Heart right ventricle (tissue), 16 donors: Measurements from ENCODE around the gene NUP37. TPM values are rescaled to one million over a fixed set of nuclear protein-coding genes. Genes with fewer than 3 reads are reported as not detected.
"Not testable (repeated sequence)": the region's sequence is repeated elsewhere in the genome, so short reads cannot be mapped to it uniquely, and the experiment has no call there.

ENCODE experiments used
- ATAC-seq, 8 donors: fragments of 200-7000 bp; cut with Tn5 transposase; one replicate each; pipeline ENCODE4 v1.9.1; 2020; ENCODE audit warnings: mild to moderate bottlenecking in 8 of 8, moderate library complexity in 8 of 8, moderate number of reproducible peaks in 1 of 8
- DNase-seq, 2 donors: peaks; one replicate each; pipeline ENCODE4 v3.0.0-alpha.2; 2020
- H3K27ac ChIP-seq, 10 donors: fragments of 200-600 bp; sonication (generic) in 2 of 10; one replicate each; pipeline versions ENCODE4 v1.5.0 to v1.8.0; 2020 to 2022; ENCODE audit warnings: mild to moderate bottlenecking in 3 of 10
- H3K27me3 ChIP-seq, 7 donors: fragments of 200-600 bp; one replicate each; pipeline ENCODE4 v1.8.0; 2021 to 2022; ENCODE audit warnings: mild to moderate bottlenecking in 2 of 7
- H3K36me3 ChIP-seq, 9 donors: fragments of 200-600 bp; sonication (generic) in 1 of 9; one replicate each; pipeline versions ENCODE4 v1.5.0 to v1.8.0; 2020 to 2022; ENCODE audit warnings: mild to moderate bottlenecking in 2 of 9
- H3K4me1 ChIP-seq, 9 donors: fragments of 200-600 bp; sonication (generic) in 1 of 9; one replicate each; pipeline versions ENCODE4 v1.5.0 to v1.8.0; 2020 to 2022; ENCODE audit warnings: mild to moderate bottlenecking in 4 of 9
- H3K4me3 ChIP-seq, 10 donors: fragments of 200-600 bp; sonication (generic) in 2 of 10; one replicate each; pipeline versions ENCODE4 v1.5.0 to v1.8.0; 2020 to 2022; ENCODE audit warnings: mild to moderate bottlenecking in 7 of 10, moderate library complexity in 2 of 10
- H3K9me3 ChIP-seq, 11 donors: fragments of 200-600 bp in 10 of 11; sonication (generic) in 2 of 11; one replicate each; pipeline versions ENCODE4 v1.5.0 to v1.8.0; 2013 to 2022; ENCODE audit warnings: mild to moderate bottlenecking in 2 of 11, control low read depth in 1 of 11, moderate library complexity in 1 of 11
- CTCF ChIP-seq, 9 donors: fragments of 200-600 bp; sonication (generic) in 2 of 9; IDR thresholded peaks; one replicate each; pipeline versions ENCODE4 v1.5.0 to v1.8.0; 2021 to 2022; ENCODE audit warnings: antibody characterized with exemption in 9 of 9, mild to moderate bottlenecking in 5 of 9, moderate library complexity in 1 of 9
- WGBS, 2 donors: extraction: QIAGEN DNeasy Blood & Tissue Kit; methylation state at CpG; one replicate each; pipeline ENCODE4 v1.1.7; 2013; ENCODE audit warnings: inconsistent platforms in 1 of 2; 5-methylcytosine and 5-hydroxymethylcytosine counted together
- intact Hi-C, 10 donors: fragments of 100-400 bp; cut with DNase I; formaldehyde crosslinking; loops; one replicate each; pipeline versions ENCODE4 v1.11.1 to v1.14.2; 2022
- long read RNA-seq, 3 donors: library from polyadenylated mRNA; unstranded; transcript quantifications; one replicate each; pipeline ENCODE4 v2.0.0, GENCODE V29; 2020 to 2021
- polyA plus RNA-seq, 2 donors: library from polyadenylated mRNA; stranded (reverse); fragments of 200-250 nt; gene quantifications; one replicate each; pipeline ENCODE4 v1.2.3, GENCODE V29; 2013
- total RNA-seq, 10 donors: library from RNA; stranded (reverse); fragmentation: NEBNext Ultra II Directional in 3 of 10; extraction: Animal tissue kit (Norgen Biotek cat#: 25700) in 3 of 10; gene quantifications; one replicate each; pipeline versions ENCODE4 v1.2.1 to v1.2.4, GENCODE V29; 2021 to 2023
- donor health status: Arrhythmogenic right ventricular cardiomyopathy.
- donor health status: ischemic (EF 13 %, LVEDD 7.1; RV severe dilation, severe dysfunction).
- donor health status: healthy with polysubstance abuse.
- donor health status: DM: no; HTN: yes; CAD: no.
- donor health status: DM: no; HTN: no; CAD: no.
- donor health status: ischemic (EF 25% LVEDD 6.9; RV normal size, moderate dysfunction).
- donor health status: ischemic (EF 25% LVEDD 5.7; RV mildly dilated, moderate dysfunction).
- donor health status: healthy.
- donor health status: DM: yes; HTN: yes; CAD: no.
- donor health status: Ischemic cardiomyopathy.
- donor health status: ischemic (EF 35%, LVEDD 5.7; RV mildly dilated, moderate dysfunction).
- donor health status: nonischemic (EF 11% LVEDD 7.7; RV severe dilation, severe dysfunction).
- donor health status: DM: yes; HTN: yes; CAD: no.
- donor health status: PGD.
- donor health status: ischemic (EF 29% LVEDD 5.4; RV normal size, mild dysfunction).
- donor health status: nonischemic (EF 23%, LVEDD 6.1; RV moderate dilation, normal function).

Gene NUP37
- total RNA-seq (10 to 100 TPM; 16.5 to 23.9 (median 21.1) TPM), polyA plus RNA-seq (10 to 100 TPM in 1 of 2 donors, 1 to 10 TPM in 1; 6.4 to 15.7 TPM)
- long read RNA-seq, donor 1, partial matches to known transcripts: 0 of 4 reads
- long read RNA-seq, donor 1, other reads (novel, unspliced or antisense): 0 of 4 reads
- long read RNA-seq, donor 2, partial matches to known transcripts: 0 of 4 reads
- long read RNA-seq, donor 2, other reads (novel, unspliced or antisense): 2 of 4 reads
- long read RNA-seq, donor 3, transcript NUP37-209 (10 exons, 2,372 nt): major isoform, 8 of 10 reads
- long read RNA-seq, donor 3, partial matches to known transcripts: 0 of 10 reads
- long read RNA-seq, donor 3, other reads (novel, unspliced or antisense): 2 of 10 reads

DNA sequence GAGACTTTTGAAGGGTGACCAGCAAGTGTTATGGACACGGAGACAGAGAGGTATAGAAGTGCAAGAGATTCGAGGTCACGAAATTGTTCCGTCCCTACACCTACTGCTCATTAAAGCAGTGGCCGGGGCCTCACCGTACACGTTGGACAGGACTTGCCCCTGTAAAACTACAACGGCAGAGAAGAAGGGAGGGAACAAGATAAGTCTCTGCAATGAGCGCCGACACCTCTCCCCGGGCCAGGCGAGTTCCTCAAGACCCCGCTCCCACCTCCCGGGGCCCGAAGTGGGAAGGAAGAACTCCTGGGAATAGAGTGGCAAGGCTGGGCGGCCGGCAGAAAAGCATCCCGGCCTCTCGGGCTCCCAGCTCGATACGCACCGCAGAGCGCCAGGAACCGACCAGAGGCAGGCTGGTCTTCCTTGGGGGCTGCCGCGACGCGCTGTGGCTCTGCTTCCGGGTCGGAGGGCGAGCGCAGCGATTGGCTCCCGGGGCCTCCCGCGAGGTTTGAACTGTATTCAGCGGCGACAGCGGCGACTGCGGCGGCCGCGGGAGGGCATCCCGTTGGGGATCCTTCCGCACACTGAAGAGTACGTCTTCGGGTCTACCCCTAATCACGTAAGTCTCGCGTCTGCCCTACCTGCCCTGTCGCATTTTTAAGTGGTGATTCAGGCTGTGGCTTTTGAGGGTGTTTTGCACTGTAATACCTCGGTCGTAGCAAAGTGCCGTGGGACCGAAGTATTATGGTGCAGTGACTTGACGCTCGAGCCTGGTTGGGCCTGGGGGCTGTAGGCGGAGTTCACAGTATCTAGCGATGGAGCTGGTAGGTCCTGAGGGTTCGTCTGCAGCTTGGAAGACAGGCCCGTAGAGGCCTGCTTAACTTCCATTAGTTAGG, at the start of gene NUP37, which contains the start of gene PARPBP:
Gene NUP37 (minus strand): TSS at position 441 of the 890 bp plus-strand sequence. CDS start 1,596 bp downstream, outside the sequence.
Gene PARPBP (plus strand): TSS at position 510 of the 890 bp plus-strand sequence. CDS start 3,706 bp downstream, outside the sequence.
- intact Hi-C loops: loop anchor here in 6 of 10 donors (2.0 to 10.0 kb wide), 4 partner anchors 55 to 63 kb away; partner anchors contain the start of gene WASHC3 (in 4 of the 6)
- ATAC-seq (peak; percentile 100), DNase-seq (peak; percentile 90 to 92)
- no peaks in the 10 kb centered on the region for H3K27me3 ChIP-seq
- H3K9me3 ChIP-seq: no peaks in the 10 kb centered on the region
- peak within 1 kb of the TSS; percentile 61 to 89 (median 82) for H3K4me3 ChIP-seq
- H3K36me3 ChIP-seq: peaks cover 0 to 36% (median 0%) of the 10 kb centered on the region in 9 donors
- peaks cover 0 to 22% (median 18%) of the 10 kb centered on the region in 9 donors for H3K4me1 ChIP-seq
- peak in 3 of 9 donors; percentile 22 to 45 (median 44) for TF ChIP-seq CTCF (IDR thresholded peaks at IDR 0.05)
- H3K27ac ChIP-seq: peak within 1 kb of the TSS; percentile 25 to 94 (median 80)
- WGBS, 2 donors: 0 to 1% methylated on average over 62 of the region's 62 CpGs

DNA sequence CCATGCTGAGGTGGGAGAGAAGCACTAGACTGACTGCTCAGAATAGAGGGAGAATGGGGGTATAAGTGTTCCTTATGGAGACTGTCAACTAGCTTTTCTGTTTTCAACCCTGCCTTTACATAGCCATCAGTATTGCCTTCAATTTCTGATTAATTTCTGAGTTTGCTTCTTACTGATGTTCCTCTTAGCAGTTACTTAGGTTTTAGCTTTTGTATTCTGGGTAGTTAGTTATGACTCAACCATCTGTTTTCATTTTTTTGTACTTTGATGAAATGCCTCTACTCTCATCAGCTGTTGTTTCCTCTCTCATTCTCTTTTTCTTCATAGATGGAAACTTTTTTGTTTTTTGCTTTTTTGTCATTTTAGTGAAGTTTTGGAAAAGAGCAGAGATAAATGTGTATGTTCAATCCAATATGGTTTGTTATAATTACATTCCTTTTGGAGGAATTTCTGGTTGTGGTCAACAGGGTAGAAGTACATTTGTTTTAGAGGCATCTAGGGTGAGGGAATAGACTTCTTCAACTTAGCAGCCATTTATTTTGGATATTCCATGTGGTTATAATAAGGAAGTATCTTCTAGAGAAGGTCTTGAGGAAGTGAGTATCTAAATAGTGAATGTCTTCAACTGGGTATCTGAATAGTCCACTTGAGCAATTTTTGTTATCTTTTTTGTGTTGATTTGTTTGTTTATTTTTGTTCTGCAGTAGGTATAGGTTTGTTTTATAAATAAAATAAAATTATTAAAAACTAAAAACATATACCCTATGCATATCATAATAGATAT, 48.1 kb upstream of the NUP37 start:
- intact Hi-C loops: loop anchor here in 1 of 10 donors (5.0 kb wide), 1 partner anchor 314 kb away; the partner anchor contains the start of gene IGF1

DNA sequence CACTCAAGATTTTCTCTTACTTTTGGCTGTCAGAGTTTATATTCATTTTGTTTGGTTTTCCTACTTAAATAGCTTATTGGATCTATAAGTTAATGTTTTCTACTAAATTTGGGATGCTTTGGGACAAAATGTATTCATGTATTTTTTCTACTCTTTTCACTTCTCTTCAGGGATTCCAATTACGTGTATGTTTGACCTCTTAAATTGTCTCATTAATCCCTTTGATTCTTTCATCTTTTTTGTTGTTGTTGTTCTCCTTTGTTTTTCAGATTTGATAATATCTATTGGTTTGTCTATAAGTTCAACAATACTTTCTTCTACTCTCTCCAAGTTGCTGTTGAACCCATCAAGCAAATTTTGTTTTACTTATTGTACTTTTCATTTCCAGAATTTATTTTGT, 43.5 kb upstream of the NUP37 start:
- 90 to 98% methylated on average over 1 of the region's 1 CpG for WGBS, 2 donors
- Histone ChIP-seq H3K36me3 (no peaks in the 10 kb centered on the region), H3K27me3 (no peaks in the 10 kb centered on the region), H3K9me3 (no peaks in the 10 kb centered on the region), H3K4me1 (no peaks in the 10 kb centered on the region), H3K4me3 (no peak overlapping the region), H3K27ac (no peak overlapping the region)
- no peak for ATAC-seq
- DNase-seq: no peak
- TF ChIP-seq CTCF (IDR thresholded peaks at IDR 0.05): no peak
- intact Hi-C loops: no loop called here

More for the DNA sequence above, 48.1 kb upstream of the NUP37 start:
- no peak overlapping the region for H3K4me3 ChIP-seq
- DNase-seq (no peak), ATAC-seq (no peak)
- no peaks in the 10 kb centered on the region for H3K27me3 ChIP-seq
- peaks cover 0 to 10% (median 0%) of the 10 kb centered on the region in 9 donors for H3K4me1 ChIP-seq
- TF ChIP-seq CTCF (IDR thresholded peaks at IDR 0.05): no peak
- no peaks in the 10 kb centered on the region for H3K36me3 ChIP-seq
- H3K9me3 ChIP-seq: no peaks in the 10 kb centered on the region
- H3K27ac ChIP-seq: no peak overlapping the region

GRCh38 chr12:102155206-102155605, 35.3 kb upstream of the NUP37 start:
- DNase-seq, intact Hi-C loops, H3K4me1 ChIP-seq, H3K27ac ChIP-seq, H3K9me3 ChIP-seq, H3K4me3 ChIP-seq, ATAC-seq, H3K27me3 ChIP-seq, H3K36me3 ChIP-seq: not testable (repeated sequence)
- WGBS, 2 donors: 98 to 99% methylated on average over 3 of the region's 3 CpGs

- H3K9me3 ChIP-seq, H3K27me3 ChIP-seq, H3K4me3 ChIP-seq, ATAC-seq, H3K4me1 ChIP-seq, DNase-seq, H3K36me3 ChIP-seq, intact Hi-C loops, H3K27ac ChIP-seq: not testable (repeated sequence)
- 95 to 97% methylated on average over 3 to 4 of the region's 4 CpGs for WGBS, 2 donors
Measured at GRCh38 chr12:102147062-102147587, 27.2 kb upstream of the NUP37 start.
